NCI-H2029 (cell line): ENCODE measurements around the gene NAAA.
A peak's percentile ranks its signal among the peaks of the same experiment; 100 is the strongest.
"Not testable (repeated sequence)": the region's sequence is repeated elsewhere in the genome, so short reads cannot be mapped to it uniquely, and the experiment has no call there.

Source experiments
- DNase-seq: peaks from one replicate; lab custom pipeline; 2025; lab: John Stamatoyannopoulos, UW

The NAAA gene

GRCh38 chr4:75940692-75941253, at the start of gene NAAA:
TSS of gene NAAA (minus strand) at chr4:75941013. CDS start at chr4:75940949, 64 bp downstream.
- DNase-seq: peak; percentile 61

- DNase-seq: no peak
These were observed 49.2 kb upstream of the NAAA start for GRCh38 chr4:75989846-75990528.

GRCh38 chr4:75985116-75985515, 44.3 kb upstream of the NAAA start:
- DNase-seq: no peak

GRCh38 chr4:75980576-75980975, 39.8 kb upstream of the NAAA start:
- no peak for DNase-seq

- DNase-seq: no peak
These were observed 35.4 kb upstream of the NAAA start for GRCh38 chr4:75976177-75976576.

- no peak for DNase-seq
These were observed 33.0 kb upstream of the NAAA start for GRCh38 chr4:75973766-75974165.

GRCh38 chr4:75968084-75968483, 27.3 kb upstream of the NAAA start:
- DNase-seq: no peak

GRCh38 chr4:75963558-75963957, 22.7 kb upstream of the NAAA start:
- DNase-seq: no peak

GRCh38 chr4:75962072-75962471, 21.3 kb upstream of the NAAA start:
- not testable (repeated sequence) for DNase-seq

- DNase-seq: not testable (repeated sequence)
These were observed 17.7 kb upstream of the NAAA start for GRCh38 chr4:75958546-75958945.

- not testable (repeated sequence) for DNase-seq
These were observed 14.0 kb upstream of the NAAA start for GRCh38 chr4:75954811-75955210.

- DNase-seq: no peak
These were observed 12.7 kb upstream of the NAAA start for GRCh38 chr4:75953509-75953908.

GRCh38 chr4:75950213-75950815, 9.5 kb upstream of the NAAA start:
- DNase-seq: no peak

GRCh38 chr4:75948822-75949444, 8.1 kb upstream of the NAAA start:
- no peak for DNase-seq

- DNase-seq: peak; percentile 38
These were observed 722 bp downstream of the NAAA start for GRCh38 chr4:75939890-75940691.

GRCh38 chr4:75935628-75936027, 5.2 kb downstream of the NAAA start:
- no peak for DNase-seq

- no peak for DNase-seq
These were observed 10.7 kb downstream of the NAAA start for GRCh38 chr4:75930152-75930551.

GRCh38 chr4:75924916-75925315, 15.9 kb downstream of the NAAA start:
- not testable (repeated sequence) for DNase-seq

- peak; percentile 46 for DNase-seq
These were observed 16.4 kb downstream of the NAAA start for GRCh38 chr4:75924309-75924827.

GRCh38 chr4:75922588-75922987, 18.2 kb downstream of the NAAA start:
- DNase-seq: no peak

GRCh38 chr4:75921910-75922309, 18.9 kb downstream of the NAAA start:
- no peak for DNase-seq

- DNase-seq: no peak
These were observed 20.5 kb downstream of the NAAA start for GRCh38 chr4:75920327-75920726.
